Astrocyte (in vitro differentiated cells and primary cell): ENCODE results near the gene CTAG1A.

Experiments used
- EZH2 ChIP-seq: IDR thresholded peaks from 2 replicates; pipeline ENCODE4 v1.6.1; 2012; ENCODE audit warnings: mild to moderate bottlenecking, low read length, inconsistent platforms; ENCODE audit not compliant: insufficient read depth
- TF ChIP-seq, protein P1 (sequence below): IDR thresholded peaks from 2 replicates; pipeline ENCODE4 v1.5.1; 2011; ENCODE audit warnings: low read depth, mild to moderate bottlenecking, inconsistent platforms, low read length, moderate library complexity; ENCODE audit not compliant: insufficient read depth

DNA sequence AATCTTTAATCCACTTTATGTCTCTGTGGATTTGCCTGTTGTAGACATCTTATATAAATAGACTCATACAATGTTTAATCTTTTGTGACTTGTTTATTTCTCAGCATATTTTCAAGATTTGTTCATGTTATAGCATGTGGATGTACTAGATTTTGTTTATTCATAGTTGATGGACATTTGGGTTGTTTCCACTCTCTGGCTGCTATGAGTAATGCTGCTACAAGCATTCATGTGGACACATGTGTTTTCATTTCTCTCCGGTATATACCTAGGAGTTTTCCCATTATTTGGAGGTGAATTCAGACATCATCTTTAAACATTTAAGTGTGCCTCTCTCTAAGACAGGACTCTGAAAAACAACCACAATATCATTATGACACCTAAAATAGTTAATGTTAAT is 35.2 kb upstream of the CTAG1A start:
- TF ChIP-seq, protein P1, sequence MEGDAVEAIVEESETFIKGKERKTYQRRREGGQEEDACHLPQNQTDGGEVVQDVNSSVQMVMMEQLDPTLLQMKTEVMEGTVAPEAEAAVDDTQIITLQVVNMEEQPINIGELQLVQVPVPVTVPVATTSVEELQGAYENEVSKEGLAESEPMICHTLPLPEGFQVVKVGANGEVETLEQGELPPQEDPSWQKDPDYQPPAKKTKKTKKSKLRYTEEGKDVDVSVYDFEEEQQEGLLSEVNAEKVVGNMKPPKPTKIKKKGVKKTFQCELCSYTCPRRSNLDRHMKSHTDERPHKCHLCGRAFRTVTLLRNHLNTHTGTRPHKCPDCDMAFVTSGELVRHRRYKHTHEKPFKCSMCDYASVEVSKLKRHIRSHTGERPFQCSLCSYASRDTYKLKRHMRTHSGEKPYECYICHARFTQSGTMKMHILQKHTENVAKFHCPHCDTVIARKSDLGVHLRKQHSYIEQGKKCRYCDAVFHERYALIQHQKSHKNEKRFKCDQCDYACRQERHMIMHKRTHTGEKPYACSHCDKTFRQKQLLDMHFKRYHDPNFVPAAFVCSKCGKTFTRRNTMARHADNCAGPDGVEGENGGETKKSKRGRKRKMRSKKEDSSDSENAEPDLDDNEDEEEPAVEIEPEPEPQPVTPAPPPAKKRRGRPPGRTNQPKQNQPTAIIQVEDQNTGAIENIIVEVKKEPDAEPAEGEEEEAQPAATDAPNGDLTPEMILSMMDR: no peak
- TF ChIP-seq EZH2: no peak
